GM23338 (cell line): ENCODE data around the gene MYOF. TPM values are rescaled to one million over a fixed set of nuclear protein-coding genes. Genes with fewer than 3 reads are reported as not detected.

ENCODE experiments used
- ATAC-seq: fragments of 200-7000 bp; cut with Tn5 transposase; 3 replicates; pipeline ENCODE4 v1.9.1; 2020
- DNase-seq: peaks from one replicate; pipeline ENCODE4 v3.0.0-alpha.2; 2015; ENCODE audit warnings: low spot score
- H2AFZ ChIP-seq: fragments of 200-600 bp; sonication (generic); 2 replicates; pipeline ENCODE4 v1.8.0; 2016; ENCODE audit warnings: antibody characterized with exemption, mild to moderate bottlenecking, moderate library complexity
- H3F3A ChIP-seq: fragments of 200-600 bp; sonication (generic); replicated peaks from 2 replicates; pipeline ENCODE4 v1.8.0; 2017; ENCODE audit warnings: antibody characterized with exemption, mixed run types, low read depth
- H3K27ac ChIP-seq: fragments of 200-600 bp; sonication (generic); 2 replicates; pipeline ENCODE4 v1.6.1; 2016; ENCODE audit warnings: low read depth
- H3K27me3 ChIP-seq: fragments of 200-600 bp; sonication (generic); 2 replicates; pipeline ENCODE4 v1.8.0; 2016; ENCODE audit warnings: mild to moderate bottlenecking, mixed run types, moderate library complexity; ENCODE audit not compliant: insufficient read depth
- H3K36me3 ChIP-seq: fragments of 200-600 bp; sonication (generic); 2 replicates; pipeline ENCODE4 v1.8.0; 2016; ENCODE audit warnings: mild to moderate bottlenecking; ENCODE audit not compliant: insufficient read depth
- H3K4me1 ChIP-seq: fragments of 200-600 bp; sonication (generic); 2 replicates; pipeline ENCODE4 v1.8.0; 2016; ENCODE audit warnings: mild to moderate bottlenecking, moderate library complexity; ENCODE audit not compliant: insufficient read depth
- H3K4me2 ChIP-seq: fragments of 200-600 bp; sonication (generic); 2 replicates; pipeline ENCODE4 v1.7.1; 2017; ENCODE audit warnings: mixed run types
- H3K4me3 ChIP-seq: fragments of 200-600 bp; sonication (generic); 2 replicates; pipeline ENCODE4 v1.6.1; 2016; ENCODE audit warnings: mixed run types
- H3K79me2 ChIP-seq: fragments of 200-600 bp; sonication (generic); replicated peaks from 2 replicates; pipeline ENCODE4 v1.8.0; 2017; ENCODE audit warnings: mild to moderate bottlenecking; ENCODE audit not compliant: insufficient read depth
- H3K9me2 ChIP-seq: fragments of 200-600 bp; sonication (generic); 2 replicates; pipeline ENCODE4 v1.8.0; 2017; ENCODE audit not compliant: insufficient read depth
- H4K20me1 ChIP-seq: fragments of 200-600 bp; sonication (generic); replicated peaks from 2 replicates; pipeline ENCODE4 v1.8.0; 2017; ENCODE audit warnings: mild to moderate bottlenecking; ENCODE audit not compliant: insufficient read depth
- H3K27ac Mint-ChIP-seq: 2 replicates; pipeline ENCODE4 v1.8.0; 2020; ENCODE audit warnings: inconsistent platforms, mild to moderate bottlenecking, moderate library complexity, mixed read lengths
- H3K27me3 Mint-ChIP-seq: 3 replicates; pipeline ENCODE4 v1.8.0; 2022; ENCODE audit warnings: low read depth, mild to moderate bottlenecking, moderate library complexity, mixed read lengths, inconsistent platforms; ENCODE audit not compliant: insufficient read depth, poor library complexity
- H3K36me3 Mint-ChIP-seq: 3 replicates; pipeline ENCODE4 v1.8.0; 2021; ENCODE audit warnings: low read depth, mild to moderate bottlenecking, inconsistent platforms, moderate library complexity, mixed read lengths
- H3K4me1 Mint-ChIP-seq: 3 replicates; pipeline ENCODE4 v1.8.0; 2020; ENCODE audit warnings: mild to moderate bottlenecking, inconsistent platforms, mixed read lengths
- H3K4me3 Mint-ChIP-seq: 3 replicates; pipeline ENCODE4 v1.8.0; 2021; ENCODE audit warnings: moderate library complexity, mild to moderate bottlenecking, inconsistent platforms, mixed read lengths
- H3K9me3 Mint-ChIP-seq: 3 replicates; pipeline ENCODE4 v1.8.0; 2020; ENCODE audit warnings: moderate library complexity, mild to moderate bottlenecking, inconsistent platforms, mixed read lengths
- CREB1 ChIP-seq: fragments of 250-450 bp; sonication (Bioruptor Pico); IDR thresholded peaks from 2 replicates; pipeline ENCODE4 v1.5.0; 2020; ENCODE audit warnings: low read depth, mild to moderate bottlenecking, moderate library complexity
- CTCF ChIP-seq, 2 experiments: fragments of 200-600 bp in 1 of 2; sonication (generic) in 1 of 2; conservative IDR thresholded peaks; 2 replicates each; pipeline versions ENCODE4 v1.5.1 to v1.6.1; 2016 to 2017; ENCODE audit warnings: antibody characterized with exemption in 2 of 2, low read depth in 2 of 2, mild to moderate bottlenecking in 2 of 2, moderate library complexity in 1 of 2
- ETS1 ChIP-seq: IDR thresholded peaks from 2 replicates; pipeline ENCODE4 v1.6.1; 2016; ENCODE audit warnings: antibody characterized with exemption
- EZH2 ChIP-seq: fragments of 200-600 bp; sonication (generic); IDR thresholded peaks from one replicate; pipeline ENCODE4 v1.8.0; 2017; ENCODE audit warnings: antibody characterized with exemption, mild to moderate bottlenecking, low read depth; ENCODE audit not compliant: unreplicated experiment
- EZH2phosphoT487 ChIP-seq: fragments of 200-600 bp; sonication (generic); IDR thresholded peaks from one replicate; pipeline ENCODE4 v1.8.1; 2018; ENCODE audit warnings: antibody characterized with exemption; ENCODE audit not compliant: unreplicated experiment
- JUNB ChIP-seq: IDR thresholded peaks from one replicate; pipeline ENCODE4 v1.6.1; 2016; ENCODE audit warnings: antibody characterized with exemption; ENCODE audit not compliant: unreplicated experiment
- NANOG ChIP-seq: IDR thresholded peaks from 2 replicates; pipeline ENCODE4 v1.6.1; 2016; ENCODE audit warnings: antibody characterized with exemption, borderline replicate concordance
- POLR2AphosphoS5 ChIP-seq: IDR thresholded peaks from 2 replicates; pipeline ENCODE4 v1.6.1; 2016; ENCODE audit warnings: antibody characterized with exemption, low read depth
- REST ChIP-seq: IDR thresholded peaks from one replicate; pipeline ENCODE4 v1.6.1; 2018; ENCODE audit warnings: antibody characterized with exemption; ENCODE audit not compliant: unreplicated experiment
- STAT1 ChIP-seq: IDR thresholded peaks from one replicate; pipeline ENCODE4 v1.6.1; 2016; ENCODE audit warnings: antibody characterized with exemption; ENCODE audit not compliant: unreplicated experiment
- ZNF114 ChIP-seq: fragments of 250-450 bp; sonication (Bioruptor Pico); IDR thresholded peaks from 2 replicates; pipeline ENCODE4 v1.5.0; 2020; ENCODE audit warnings: mild to moderate bottlenecking, moderate library complexity
- ZNF331 ChIP-seq: fragments of 250-450 bp; sonication (Bioruptor Pico); IDR thresholded peaks from 2 replicates; pipeline ENCODE4 v1.5.0; 2020; ENCODE audit warnings: low read depth, mild to moderate bottlenecking, moderate library complexity
- ZNF462 ChIP-seq: fragments of 250-450 bp; sonication (Bioruptor Pico); IDR thresholded peaks from 2 replicates; pipeline ENCODE4 v1.5.0; 2020; ENCODE audit warnings: mild to moderate bottlenecking, moderate library complexity
- polyA plus RNA-seq: library from polyadenylated mRNA; unstranded; fragments of >200 nt; fragmentation: Nextera tagmentation; extraction: Ambion mirVana; gene quantifications from 2 replicates; pipeline ENCODE4 v1.2.1, GENCODE V29; 2016
- total RNA-seq: library from RNA; depleted of rRNA; stranded (reverse); fragments of >200 nt; shearing (Covaris generic); gene quantifications from 2 replicates; pipeline ENCODE4 v1.2.3, GENCODE V29; 2014

Gene MYOF
- total and polyA plus RNA-seq, 2 experiments from 2014 or later: 0.82 to 1.4 TPM

GRCh38 chr10:93516006-93516380, 33.9 kb upstream of the MYOF start:
- no peak for ATAC-seq
- peaks cover 59% of the 10 kb centered on the region for H3K36me3 Mint-ChIP-seq
- peaks cover 59% of the 10 kb centered on the region for H3K36me3 ChIP-seq

More at GRCh38 chr10:93516006-93516380, 33.9 kb upstream of the MYOF start:
- H3K4me2 ChIP-seq: no peak overlapping the region
- peaks cover 4% of the 10 kb centered on the region for H3K27me3 Mint-ChIP-seq
- DNase-seq: no peak
- H3K27ac Mint-ChIP-seq: no peak overlapping the region
- TF ChIP-seq ETS1: no peak
- TF ChIP-seq STAT1: no peak
- no peak for TF ChIP-seq POLR2AphosphoS5
- TF ChIP-seq ZNF114 (CRISPR knock-in tag): no peak
- no peak for TF ChIP-seq JUNB
- no peak for TF ChIP-seq EZH2
- TF ChIP-seq ZNF331 (CRISPR knock-in tag): no peak
- no peak for TF ChIP-seq ZNF462 (CRISPR knock-in tag)
- TF ChIP-seq NANOG: no peak
- TF ChIP-seq CTCF (conservative IDR thresholded peaks at IDR 0.05; ENCODE audit: low read depth in 2 of 2): no peak
- no peak for TF ChIP-seq CREB1 (CRISPR knock-in tag)
- TF ChIP-seq REST: no peak
- no peak for TF ChIP-seq EZH2phosphoT487
- H3K9me3 Mint-ChIP-seq: peaks cover 16% of the 10 kb centered on the region
- no peaks in the 10 kb centered on the region for H3F3A ChIP-seq
- H3K4me3 ChIP-seq: no peak overlapping the region
- no peaks in the 10 kb centered on the region for H3K79me2 ChIP-seq
- peaks cover 3% of the 10 kb centered on the region; the same call in 1 of the 3 replicates for H3K4me1 Mint-ChIP-seq
- no peaks in the 10 kb centered on the region for H3K27me3 ChIP-seq
- H3K9me2 ChIP-seq: peaks cover 7% of the 10 kb centered on the region; the same call in 1 of the 2 replicates
- no peak overlapping the region for H2AFZ ChIP-seq
- H3K4me1 ChIP-seq: no peaks in the 10 kb centered on the region
- no peak overlapping the region for H3K4me3 Mint-ChIP-seq
- no peaks in the 10 kb centered on the region for H4K20me1 ChIP-seq
- no peak overlapping the region for H3K27ac ChIP-seq
